Measurements from ENCODE around the gene PRXL2B.

DNA sequence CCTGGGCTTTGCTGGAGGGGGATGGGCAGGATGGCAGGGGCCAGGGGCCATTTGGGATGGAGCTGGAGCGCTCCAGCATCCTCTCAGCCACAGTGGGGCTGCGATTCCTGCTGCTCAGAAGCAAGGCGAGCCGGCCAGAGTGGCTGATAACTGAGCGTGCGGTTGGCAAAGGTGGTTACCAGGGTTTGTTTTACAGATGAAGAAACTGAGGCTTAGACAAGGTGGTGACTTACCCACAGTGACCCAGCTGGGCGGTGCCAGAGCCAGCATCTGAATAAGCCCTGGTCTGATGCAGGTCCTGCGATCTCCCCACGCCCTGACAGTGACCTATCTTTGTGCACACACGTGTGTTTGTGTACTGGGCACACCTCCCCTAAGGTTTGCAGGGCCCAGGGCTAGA, 5.9 kb upstream of the PRXL2B start:
- TF ChIP-seq POLR2A (IDR thresholded peaks at IDR 0.05) (no peak), CTCF (IDR thresholded peaks at IDR 0.05) (no peak)

All from right lobe of liver (tissue), 4 donors.